ENCODE measurements around the gene C16orf92. TPM values are rescaled to one million over a fixed set of nuclear protein-coding genes. Genes with fewer than 3 reads are reported as not detected.

Gene C16orf92
- total RNA-seq, 1 donor from 2014 or later: not detected

DNA sequence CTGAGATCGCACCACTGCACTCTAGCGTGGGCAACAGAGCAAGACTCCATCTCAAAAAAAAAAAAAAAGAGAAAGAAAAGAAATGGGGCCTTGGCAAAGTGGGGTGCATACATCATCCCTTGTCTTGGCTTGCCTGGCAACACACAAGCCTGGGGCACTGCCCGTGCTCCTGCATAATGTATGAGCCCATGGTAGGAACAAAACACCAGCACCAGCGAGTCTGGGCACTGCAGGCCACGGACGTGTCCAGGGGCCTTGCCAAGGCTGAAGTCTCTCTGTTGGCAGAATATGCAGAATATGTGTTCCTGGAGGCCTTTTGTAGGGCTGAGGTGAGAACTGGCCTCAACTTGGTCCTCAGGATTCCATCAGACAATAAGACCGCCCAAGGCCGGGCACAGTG is 26.9 kb downstream of the C16orf92 start:
- Mint-ChIP-seq H3K9me3 (ENCODE audit: unreplicated experiment) (peaks cover 1% of the 10 kb centered on the region), H3K4me1 (ENCODE audit: low read depth, unreplicated experiment) (peaks cover 14% of the 10 kb centered on the region), H3K36me3 (ENCODE audit: low read depth, unreplicated experiment) (no peaks in the 10 kb centered on the region), H3K27me3 (ENCODE audit: low read depth, unreplicated experiment) (peaks cover 9% of the 10 kb centered on the region), H3K4me3 (ENCODE audit: unreplicated experiment) (no peak overlapping the region), H3K27ac (ENCODE audit: unreplicated experiment) (no peak overlapping the region)
- Histone ChIP-seq H4K20me1 (ENCODE audit: insufficient read depth, low read length) (peaks cover 3% of the 10 kb centered on the region), H3K9ac (ENCODE audit: low read length) (no peak overlapping the region), H3K27me3 (ENCODE audit: insufficient read depth, low read length) (no peaks in the 10 kb centered on the region), H3K4me1 (ENCODE audit: insufficient read depth, low read length) (peaks cover 19% of the 10 kb centered on the region), H3K9me3 (ENCODE audit: insufficient read depth, low read depth, low read length) (no peaks in the 10 kb centered on the region), H3K27ac (ENCODE audit: low read depth, low read length) (no peak overlapping the region), H3K4me3 (ENCODE audit: insufficient read depth, low read depth, low read length) (no peak overlapping the region), H3K4me2 (ENCODE audit: low read length) (no peak overlapping the region), H3K79me2 (ENCODE audit: insufficient read depth, low read length) (peaks cover 6% of the 10 kb centered on the region), H3K36me3 (ENCODE audit: insufficient read depth, low read length) (no peaks in the 10 kb centered on the region), H2AFZ (ENCODE audit: low read depth, low read length) (no peak overlapping the region)
- DNase-seq (ENCODE audit: low read depth) (no peak), FAIRE-seq (no peak)
- TF ChIP-seq, protein P1, sequence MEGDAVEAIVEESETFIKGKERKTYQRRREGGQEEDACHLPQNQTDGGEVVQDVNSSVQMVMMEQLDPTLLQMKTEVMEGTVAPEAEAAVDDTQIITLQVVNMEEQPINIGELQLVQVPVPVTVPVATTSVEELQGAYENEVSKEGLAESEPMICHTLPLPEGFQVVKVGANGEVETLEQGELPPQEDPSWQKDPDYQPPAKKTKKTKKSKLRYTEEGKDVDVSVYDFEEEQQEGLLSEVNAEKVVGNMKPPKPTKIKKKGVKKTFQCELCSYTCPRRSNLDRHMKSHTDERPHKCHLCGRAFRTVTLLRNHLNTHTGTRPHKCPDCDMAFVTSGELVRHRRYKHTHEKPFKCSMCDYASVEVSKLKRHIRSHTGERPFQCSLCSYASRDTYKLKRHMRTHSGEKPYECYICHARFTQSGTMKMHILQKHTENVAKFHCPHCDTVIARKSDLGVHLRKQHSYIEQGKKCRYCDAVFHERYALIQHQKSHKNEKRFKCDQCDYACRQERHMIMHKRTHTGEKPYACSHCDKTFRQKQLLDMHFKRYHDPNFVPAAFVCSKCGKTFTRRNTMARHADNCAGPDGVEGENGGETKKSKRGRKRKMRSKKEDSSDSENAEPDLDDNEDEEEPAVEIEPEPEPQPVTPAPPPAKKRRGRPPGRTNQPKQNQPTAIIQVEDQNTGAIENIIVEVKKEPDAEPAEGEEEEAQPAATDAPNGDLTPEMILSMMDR (IDR thresholded peaks at IDR 0.05; ENCODE audit: insufficient read depth, low read depth, low read length): no peak
- no peak for TF ChIP-seq EZH2 (IDR thresholded peaks at IDR 0.05; ENCODE audit: insufficient read depth, low read length)

- Mint-ChIP-seq H3K36me3 (ENCODE audit: low read depth, unreplicated experiment) (peaks cover 3% of the 10 kb centered on the region), H3K4me3 (ENCODE audit: unreplicated experiment) (peak overlapping the region; percentile 78)
Observed at GRCh38 chr16:30051518-30051917, 28.5 kb downstream of the C16orf92 start.

More at GRCh38 chr16:30051518-30051917, 28.5 kb downstream of the C16orf92 start:
- Histone ChIP-seq H3K4me1 (ENCODE audit: insufficient read depth, low read length) (peaks cover 19% of the 10 kb centered on the region), H3K36me3 (ENCODE audit: insufficient read depth, low read length) (no peaks in the 10 kb centered on the region), H3K4me2 (ENCODE audit: low read length) (peak overlapping the region; percentile 2), H2AFZ (ENCODE audit: low read depth, low read length) (peak overlapping the region; percentile 48), H3K9me3 (ENCODE audit: insufficient read depth, low read depth, low read length) (no peaks in the 10 kb centered on the region), H3K27me3 (ENCODE audit: insufficient read depth, low read length) (no peaks in the 10 kb centered on the region), H3K9ac (ENCODE audit: low read length) (peak overlapping the region; percentile 9), H4K20me1 (ENCODE audit: insufficient read depth, low read length) (peaks cover 3% of the 10 kb centered on the region), H3K4me3 (ENCODE audit: insufficient read depth, low read depth, low read length) (no peak overlapping the region), H3K27ac (ENCODE audit: low read depth, low read length) (peak overlapping the region; percentile 57), H3K79me2 (ENCODE audit: insufficient read depth, low read length) (peaks cover 6% of the 10 kb centered on the region)
- TF ChIP-seq, protein P1 (IDR thresholded peaks at IDR 0.05; ENCODE audit: insufficient read depth, low read depth, low read length): no peak
- no peak for TF ChIP-seq EZH2 (IDR thresholded peaks at IDR 0.05; ENCODE audit: insufficient read depth, low read length)
- peak; percentile 79 for DNase-seq (ENCODE audit: low read depth)
- no peak for FAIRE-seq
- Mint-ChIP-seq H3K27me3 (ENCODE audit: low read depth, unreplicated experiment) (peaks cover 6% of the 10 kb centered on the region), H3K9me3 (ENCODE audit: unreplicated experiment) (no peaks in the 10 kb centered on the region), H3K4me1 (ENCODE audit: low read depth, unreplicated experiment) (peaks cover 14% of the 10 kb centered on the region), H3K27ac (ENCODE audit: unreplicated experiment) (peak overlapping the region; percentile 79)
